ENCODE measurements around the gene ZNF316.

ZNF316 gene

GRCh38 chr7:6650521-6651011 lies 13.4 kb downstream of the ZNF316 start:
- no peak for DNase-seq (ENCODE audit: low read depth)
- TF ChIP-seq CTCF (IDR thresholded peaks at IDR 0.05; ENCODE audit: insufficient read depth, low read depth, low read length, missing control alignments): no peak

GRCh38 chr7:6651851-6652445 lies 14.8 kb downstream of the ZNF316 start:
- no peak overlapping the region for H3K4me3 ChIP-seq (ENCODE audit: low read length)
- no peak for DNase-seq (ENCODE audit: low read depth)
- no peak for TF ChIP-seq CTCF (IDR thresholded peaks at IDR 0.05; ENCODE audit: insufficient read depth, low read depth, low read length, missing control alignments)

More at GRCh38 chr7:6650521-6651011, 13.4 kb downstream of the ZNF316 start:
- H3K4me3 ChIP-seq (ENCODE audit: low read length): no peak overlapping the region

DNA sequence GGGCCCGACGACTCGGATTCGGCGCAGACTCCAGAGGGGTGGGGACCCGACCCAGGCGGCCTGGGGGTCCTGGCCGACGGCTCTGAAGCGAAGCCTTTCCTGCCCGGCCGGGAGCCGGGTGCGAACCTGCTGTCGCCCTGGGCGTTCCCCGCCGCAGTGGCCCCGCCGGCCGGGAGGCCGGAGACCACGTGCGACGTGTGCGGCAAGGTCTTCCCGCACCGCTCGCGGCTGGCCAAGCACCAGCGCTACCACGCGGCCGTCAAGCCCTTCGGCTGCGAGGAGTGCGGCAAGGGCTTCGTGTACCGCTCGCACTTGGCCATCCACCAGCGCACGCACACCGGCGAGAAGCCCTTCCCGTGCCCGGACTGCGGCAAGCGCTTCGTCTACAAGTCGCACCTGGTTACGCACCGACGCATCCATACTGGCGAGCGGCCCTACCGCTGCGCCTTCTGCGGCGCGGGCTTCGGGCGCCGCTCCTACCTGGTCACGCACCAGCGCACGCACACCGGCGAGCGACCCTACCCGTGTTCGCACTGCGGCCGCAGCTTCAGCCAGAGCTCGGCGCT lies 15.4 kb downstream of the ZNF316 start:
- no peak for DNase-seq (ENCODE audit: low read depth)
- no peak for TF ChIP-seq CTCF (IDR thresholded peaks at IDR 0.05; ENCODE audit: insufficient read depth, low read depth, low read length, missing control alignments)
- H3K4me3 ChIP-seq (ENCODE audit: low read length): no peak overlapping the region

GRCh38 chr7:6653071-6654003 lies 16.2 kb downstream of the ZNF316 start:
- no peak overlapping the region for H3K4me3 ChIP-seq (ENCODE audit: low read length)
- no peak for DNase-seq (ENCODE audit: low read depth)
- no peak for TF ChIP-seq CTCF (IDR thresholded peaks at IDR 0.05; ENCODE audit: insufficient read depth, low read depth, low read length, missing control alignments)

GRCh38 chr7:6654113-6654841 lies 17.2 kb downstream of the ZNF316 start:
- no peak for TF ChIP-seq CTCF (IDR thresholded peaks at IDR 0.05; ENCODE audit: insufficient read depth, low read depth, low read length, missing control alignments)
- DNase-seq (ENCODE audit: low read depth): no peak

GRCh38 chr7:6654842-6655610 lies 17.9 kb downstream of the ZNF316 start:
- TF ChIP-seq CTCF (IDR thresholded peaks at IDR 0.05; ENCODE audit: insufficient read depth, low read depth, low read length, missing control alignments): no peak
- DNase-seq (ENCODE audit: low read depth): no peak

More at GRCh38 chr7:6654113-6654841, 17.2 kb downstream of the ZNF316 start:
- no peak overlapping the region for H3K4me3 ChIP-seq (ENCODE audit: low read length)

More at GRCh38 chr7:6654842-6655610, 17.9 kb downstream of the ZNF316 start:
- no peak overlapping the region for H3K4me3 ChIP-seq (ENCODE audit: low read length)
